IPS-18a (cell line): ENCODE measurements around the gene EIF3K.

Experiments
- H3K27ac ChIP-seq: one replicate; pipeline ENCODE4 v1.5.1; 2013; ENCODE audit warnings: low read length
- H3K27me3 ChIP-seq: one replicate; pipeline ENCODE4 v1.6.1; 2013; ENCODE audit warnings: mild to moderate bottlenecking, low read length; ENCODE audit not compliant: control insufficient read depth, insufficient read depth
- H3K36me3 ChIP-seq: one replicate; pipeline ENCODE4 v1.6.1; 2013; ENCODE audit warnings: low read depth, low read length; ENCODE audit not compliant: control insufficient read depth
- H3K4me1 ChIP-seq: one replicate; pipeline ENCODE4 v1.6.1; 2013; ENCODE audit warnings: low read depth, low read length; ENCODE audit not compliant: control insufficient read depth
- H3K4me3 ChIP-seq: one replicate; pipeline ENCODE4 v1.5.1; 2013; ENCODE audit warnings: low read length
- H3K9ac ChIP-seq: one replicate; pipeline ENCODE4 v1.6.1; 2013; ENCODE audit warnings: mild to moderate bottlenecking, low read length, moderate library complexity
- H3K9me3 ChIP-seq: one replicate; pipeline ENCODE4 v1.6.1; 2013; ENCODE audit warnings: low read depth, low read length; ENCODE audit not compliant: control insufficient read depth

Gene EIF3K

GRCh38 chr19:38653028-38653571 lies 34.1 kb downstream of the EIF3K start:
- H3K4me1 ChIP-seq = peaks cover 60% of the 10 kb centered on the region
- H3K36me3 ChIP-seq = peaks cover 2% of the 10 kb centered on the region
- H3K4me3 ChIP-seq = no peak overlapping the region
- H3K27me3 ChIP-seq = no peaks in the 10 kb centered on the region
- H3K9ac ChIP-seq = no peak overlapping the region
- H3K27ac ChIP-seq = no peak overlapping the region
- no peaks in the 10 kb centered on the region for H3K9me3 ChIP-seq

- peak overlapping the region; percentile 35 for H3K27ac ChIP-seq
- peak overlapping the region; percentile 30 for H3K4me3 ChIP-seq
- H3K4me1 ChIP-seq = peaks cover 63% of the 10 kb centered on the region
- H3K36me3 ChIP-seq = peaks cover 2% of the 10 kb centered on the region
- no peak overlapping the region for H3K9ac ChIP-seq
- H3K9me3 ChIP-seq = no peaks in the 10 kb centered on the region
- H3K27me3 ChIP-seq = no peaks in the 10 kb centered on the region
Measured at GRCh38 chr19:38654628-38655055, 35.7 kb downstream of the EIF3K start.

GRCh38 chr19:38655148-38655824 lies 36.3 kb downstream of the EIF3K start:
- Histone ChIP-seq H3K9me3 (no peaks in the 10 kb centered on the region), H3K36me3 (peaks cover 2% of the 10 kb centered on the region), H3K4me3 (peak overlapping the region; percentile 30), H3K9ac (no peak overlapping the region), H3K4me1 (peaks cover 56% of the 10 kb centered on the region), H3K27me3 (no peaks in the 10 kb centered on the region), H3K27ac (no peak overlapping the region)

- H3K9me3 ChIP-seq = no peaks in the 10 kb centered on the region
- peaks cover 2% of the 10 kb centered on the region for H3K36me3 ChIP-seq
- no peaks in the 10 kb centered on the region for H3K27me3 ChIP-seq
- H3K4me1 ChIP-seq = peaks cover 57% of the 10 kb centered on the region
- no peak overlapping the region for H3K4me3 ChIP-seq
- no peak overlapping the region for H3K9ac ChIP-seq
- no peak overlapping the region for H3K27ac ChIP-seq
Measured at GRCh38 chr19:38656171-38656981, 37.4 kb downstream of the EIF3K start.

- peaks cover 2% of the 10 kb centered on the region for H3K36me3 ChIP-seq
Measured at GRCh38 chr19:38657633-38658222, 38.7 kb downstream of the EIF3K start.

GRCh38 chr19:38658462-38659306 lies 39.7 kb downstream of the EIF3K start:
- H3K9ac ChIP-seq = no peak overlapping the region
- peaks cover 2% of the 10 kb centered on the region for H3K36me3 ChIP-seq
- H3K4me3 ChIP-seq = no peak overlapping the region
- H3K9me3 ChIP-seq = no peaks in the 10 kb centered on the region
- H3K27me3 ChIP-seq = no peaks in the 10 kb centered on the region
- H3K27ac ChIP-seq = no peak overlapping the region
- H3K4me1 ChIP-seq = peaks cover 59% of the 10 kb centered on the region

More at GRCh38 chr19:38657633-38658222, 38.7 kb downstream of the EIF3K start:
- peak overlapping the region; percentile 24 for H3K27ac ChIP-seq
- peaks cover 59% of the 10 kb centered on the region for H3K4me1 ChIP-seq
- no peaks in the 10 kb centered on the region for H3K9me3 ChIP-seq
- H3K27me3 ChIP-seq = no peaks in the 10 kb centered on the region
- peak overlapping the region; percentile 5 for H3K9ac ChIP-seq
- no peak overlapping the region for H3K4me3 ChIP-seq

- Histone ChIP-seq H3K27ac (no peak overlapping the region), H3K9me3 (no peaks in the 10 kb centered on the region), H3K4me3 (no peak overlapping the region), H3K9ac (no peak overlapping the region), H3K4me1 (peaks cover 63% of the 10 kb centered on the region), H3K27me3 (no peaks in the 10 kb centered on the region), H3K36me3 (peaks cover 2% of the 10 kb centered on the region)
Measured at GRCh38 chr19:38660724-38661123, 41.7 kb downstream of the EIF3K start.

GRCh38 chr19:38661136-38661535 lies 42.1 kb downstream of the EIF3K start:
- Histone ChIP-seq H3K27ac (no peak overlapping the region), H3K9me3 (no peaks in the 10 kb centered on the region), H3K36me3 (peaks cover 2% of the 10 kb centered on the region), H3K4me3 (no peak overlapping the region), H3K9ac (no peak overlapping the region), H3K27me3 (no peaks in the 10 kb centered on the region), H3K4me1 (peaks cover 63% of the 10 kb centered on the region)

- Histone ChIP-seq H3K4me3 (no peak overlapping the region), H3K27ac (no peak overlapping the region)
Measured at GRCh38 chr19:38661996-38662395, 43.0 kb downstream of the EIF3K start.

GRCh38 chr19:38662537-38663155 lies 43.7 kb downstream of the EIF3K start:
- Histone ChIP-seq H3K27me3 (no peaks in the 10 kb centered on the region), H3K9ac (no peak overlapping the region), H3K4me3 (no peak overlapping the region), H3K27ac (no peak overlapping the region), H3K9me3 (no peaks in the 10 kb centered on the region), H3K4me1 (peaks cover 75% of the 10 kb centered on the region), H3K36me3 (no peaks in the 10 kb centered on the region)

More at GRCh38 chr19:38661996-38662395, 43.0 kb downstream of the EIF3K start:
- Histone ChIP-seq H3K9me3 (no peaks in the 10 kb centered on the region), H3K36me3 (no peaks in the 10 kb centered on the region), H3K27me3 (no peaks in the 10 kb centered on the region), H3K4me1 (peaks cover 71% of the 10 kb centered on the region), H3K9ac (no peak overlapping the region)
